OCI-LY1 (cell line): ENCODE results near the gene MAST4.

ENCODE experiments used
- H2AFZ ChIP-seq: fragments of 200-600 bp; sonication (generic), shearing (Covaris generic); 2 replicates; pipeline ENCODE4 v1.6.0; 2014; ENCODE audit warnings: antibody characterized with exemption, mild to moderate bottlenecking, low read length
- H3F3A ChIP-seq: fragments of 200-600 bp; sonication (generic), shearing (Covaris generic); 2 replicates; pipeline ENCODE4 v1.6.0; 2014; ENCODE audit warnings: mild to moderate bottlenecking, antibody characterized with exemption, low read length, moderate library complexity; ENCODE audit not compliant: insufficient read depth
- H3K27ac ChIP-seq: fragments of 200-600 bp; sonication (generic); 2 replicates; pipeline ENCODE4 v1.5.1; 2014; ENCODE audit warnings: low read length, mixed run types, mild to moderate bottlenecking, low read depth; ENCODE audit not compliant: poor library complexity, severe bottlenecking
- H3K27me3 ChIP-seq: fragments of 200-600 bp; sonication (generic); 2 replicates; pipeline ENCODE4 v1.6.0; 2014; ENCODE audit warnings: antibody characterized with exemption, mild to moderate bottlenecking, low read length, moderate library complexity; ENCODE audit not compliant: insufficient read depth
- H3K36me3 ChIP-seq: fragments of 200-600 bp; sonication (generic); 2 replicates; pipeline ENCODE4 v1.6.1; 2014; ENCODE audit warnings: mild to moderate bottlenecking, antibody characterized with exemption, low read length, moderate library complexity, mixed read lengths; ENCODE audit not compliant: insufficient read depth
- H3K4me1 ChIP-seq: fragments of 200-600 bp; sonication (generic); 2 replicates; pipeline ENCODE4 v1.5.1; 2014; ENCODE audit warnings: mild to moderate bottlenecking, low read length, moderate library complexity; ENCODE audit not compliant: insufficient read depth, severe bottlenecking
- H3K4me2 ChIP-seq: fragments of 200-600 bp; sonication (generic), shearing (Covaris generic); 2 replicates; pipeline ENCODE4 v1.6.1; 2014; ENCODE audit warnings: low read length
- H3K4me3 ChIP-seq: fragments of 200-600 bp; sonication (generic); 2 replicates; pipeline ENCODE4 v1.5.1; 2014; ENCODE audit warnings: low read length, low read depth, mild to moderate bottlenecking, mixed read lengths; ENCODE audit not compliant: poor library complexity, severe bottlenecking
- H3K79me2 ChIP-seq: fragments of 200-600 bp; shearing (Covaris generic); 2 replicates; pipeline ENCODE4 v1.6.1; 2016; ENCODE audit warnings: mixed run types, low read length, mixed read lengths; ENCODE audit not compliant: insufficient read depth
- H3K9ac ChIP-seq: fragments of 200-600 bp; sonication (generic), shearing (Covaris generic); 2 replicates; pipeline ENCODE4 v1.6.1; 2014; ENCODE audit warnings: mild to moderate bottlenecking, low read length, mixed read lengths
- H3K9me2 ChIP-seq: fragments of 200-600 bp; sonication (generic), shearing (Covaris generic); 2 replicates; pipeline ENCODE4 v1.6.1; 2014; ENCODE audit warnings: low read depth, mild to moderate bottlenecking, low read length, mixed read lengths
- H3K9me3 ChIP-seq: fragments of 200-600 bp; shearing (Covaris generic); 2 replicates; pipeline ENCODE4 v1.6.1; 2014; ENCODE audit warnings: low read length, mixed read lengths
- H4K20me1 ChIP-seq: fragments of 200-600 bp; sonication (generic), shearing (Covaris generic); 2 replicates; pipeline ENCODE4 v1.6.0; 2016; ENCODE audit warnings: mild to moderate bottlenecking, low read length; ENCODE audit not compliant: insufficient read depth
- EZH2 ChIP-seq: fragments of 200-600 bp; sonication (generic), shearing (Covaris generic); IDR thresholded peaks from 2 replicates; pipeline ENCODE4 v1.8.0; 2017; ENCODE audit warnings: borderline replicate concordance, mixed run types, mild to moderate bottlenecking, antibody characterized with exemption, low read length, moderate library complexity, mixed read lengths
- TF ChIP-seq, protein P1 (sequence below): fragments of 200-600 bp; sonication (generic), shearing (Covaris generic); IDR thresholded peaks from 2 replicates; pipeline ENCODE4 v1.5.1; 2017; ENCODE audit warnings: mild to moderate bottlenecking, antibody characterized with exemption, low read length, moderate library complexity, mixed read lengths

The MAST4 gene

DNA sequence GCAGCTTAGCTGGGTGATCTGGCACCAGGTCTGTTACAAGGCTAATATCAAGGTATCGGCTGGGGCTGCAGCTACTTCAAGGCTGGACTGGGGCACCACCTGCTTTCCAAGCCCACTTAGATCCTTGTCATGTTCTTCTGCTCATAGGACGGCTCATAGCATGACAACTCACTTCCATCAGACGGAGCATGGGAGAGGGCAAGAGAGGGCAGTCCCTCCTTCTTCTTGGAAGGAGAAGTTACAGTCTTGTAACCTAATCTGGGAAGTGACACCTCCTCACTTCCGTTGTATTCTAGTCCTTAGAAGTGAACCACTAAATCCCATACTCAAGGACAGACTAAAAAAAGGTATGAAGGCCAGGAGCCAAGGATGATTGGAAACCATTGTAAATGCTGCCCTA, 258.2 kb downstream of the MAST4 start:
- Histone ChIP-seq H3K9me2 (no peaks in the 10 kb centered on the region), H2AFZ (no peak overlapping the region), H3K4me1 (no peaks in the 10 kb centered on the region), H3F3A (no peaks in the 10 kb centered on the region), H3K9ac (no peak overlapping the region), H3K9me3 (no peaks in the 10 kb centered on the region), H3K36me3 (no peaks in the 10 kb centered on the region), H3K27me3 (no peaks in the 10 kb centered on the region), H3K27ac (no peak overlapping the region), H3K4me3 (no peak overlapping the region), H3K79me2 (no peaks in the 10 kb centered on the region), H4K20me1 (no peaks in the 10 kb centered on the region), H3K4me2 (no peak overlapping the region)
- TF ChIP-seq EZH2: no peak
- TF ChIP-seq, protein P1, sequence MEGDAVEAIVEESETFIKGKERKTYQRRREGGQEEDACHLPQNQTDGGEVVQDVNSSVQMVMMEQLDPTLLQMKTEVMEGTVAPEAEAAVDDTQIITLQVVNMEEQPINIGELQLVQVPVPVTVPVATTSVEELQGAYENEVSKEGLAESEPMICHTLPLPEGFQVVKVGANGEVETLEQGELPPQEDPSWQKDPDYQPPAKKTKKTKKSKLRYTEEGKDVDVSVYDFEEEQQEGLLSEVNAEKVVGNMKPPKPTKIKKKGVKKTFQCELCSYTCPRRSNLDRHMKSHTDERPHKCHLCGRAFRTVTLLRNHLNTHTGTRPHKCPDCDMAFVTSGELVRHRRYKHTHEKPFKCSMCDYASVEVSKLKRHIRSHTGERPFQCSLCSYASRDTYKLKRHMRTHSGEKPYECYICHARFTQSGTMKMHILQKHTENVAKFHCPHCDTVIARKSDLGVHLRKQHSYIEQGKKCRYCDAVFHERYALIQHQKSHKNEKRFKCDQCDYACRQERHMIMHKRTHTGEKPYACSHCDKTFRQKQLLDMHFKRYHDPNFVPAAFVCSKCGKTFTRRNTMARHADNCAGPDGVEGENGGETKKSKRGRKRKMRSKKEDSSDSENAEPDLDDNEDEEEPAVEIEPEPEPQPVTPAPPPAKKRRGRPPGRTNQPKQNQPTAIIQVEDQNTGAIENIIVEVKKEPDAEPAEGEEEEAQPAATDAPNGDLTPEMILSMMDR: no peak

DNA sequence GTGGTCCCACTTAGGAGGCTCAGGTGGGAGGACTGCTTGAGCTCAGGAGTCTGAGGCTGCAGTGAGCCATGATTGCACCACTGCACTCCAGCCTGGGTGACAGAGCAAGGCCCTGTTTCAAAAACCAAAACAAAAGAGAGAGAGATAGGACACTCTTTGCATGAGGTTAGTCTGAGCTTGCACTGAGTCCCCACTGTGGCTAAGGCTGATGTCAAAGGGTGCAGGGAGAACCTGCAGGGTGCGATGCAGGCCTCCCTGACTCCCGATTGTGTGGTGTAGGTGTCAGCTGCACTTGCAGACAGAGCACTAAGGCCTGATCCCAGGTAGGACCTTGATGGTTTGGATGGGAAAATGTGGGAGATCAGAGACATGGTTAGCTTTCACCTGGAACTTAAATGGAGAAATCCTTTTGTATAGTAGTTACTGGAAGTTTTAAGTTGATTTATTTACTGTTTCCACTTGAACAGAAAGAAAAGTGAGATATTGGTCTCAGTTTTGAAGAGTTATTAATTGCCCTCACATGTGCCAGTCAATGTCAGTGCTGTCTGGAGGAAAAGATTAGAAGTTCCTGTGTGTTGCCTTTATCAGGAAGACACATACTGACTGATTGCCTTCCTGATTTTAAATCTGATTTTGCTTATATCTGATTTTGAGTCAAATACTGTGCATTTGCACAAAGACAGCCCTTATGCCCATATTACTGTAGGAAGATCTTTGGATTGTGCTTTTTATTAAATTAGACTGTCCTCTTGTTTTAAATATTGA, 260.0 kb downstream of the MAST4 start:
- TF ChIP-seq, protein P1: no peak
- no peak for TF ChIP-seq EZH2
- Histone ChIP-seq H3K27me3 (no peaks in the 10 kb centered on the region), H3K4me1 (no peaks in the 10 kb centered on the region), H3K4me2 (no peak overlapping the region), H3K9me2 (no peaks in the 10 kb centered on the region), H2AFZ (no peak overlapping the region), H4K20me1 (no peaks in the 10 kb centered on the region), H3K27ac (no peak overlapping the region), H3F3A (no peaks in the 10 kb centered on the region), H3K79me2 (no peaks in the 10 kb centered on the region), H3K4me3 (no peak overlapping the region), H3K9me3 (no peaks in the 10 kb centered on the region), H3K36me3 (no peaks in the 10 kb centered on the region), H3K9ac (no peak overlapping the region)

DNA sequence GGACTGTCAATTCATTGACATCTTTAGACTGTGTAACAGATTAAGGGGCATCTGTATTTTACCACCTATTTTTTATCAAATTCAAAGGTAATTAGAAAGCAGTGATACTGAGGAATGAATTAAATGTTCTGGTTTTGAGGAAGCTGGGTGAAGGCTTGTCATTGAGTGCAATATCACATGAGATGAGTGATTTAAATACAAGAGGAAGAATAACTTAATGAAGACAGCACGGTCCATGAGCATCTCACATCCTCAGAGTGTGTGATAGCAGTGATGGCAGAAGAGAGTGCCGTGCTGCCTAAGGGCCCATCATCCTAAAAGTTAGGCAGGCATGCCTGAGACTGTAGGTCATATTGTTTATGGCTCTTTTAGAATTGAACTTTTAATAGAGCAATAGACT, 263.3 kb downstream of the MAST4 start:
- H2AFZ ChIP-seq: no peak overlapping the region
- H3K4me1 ChIP-seq: no peaks in the 10 kb centered on the region
- no peak overlapping the region for H3K9ac ChIP-seq
- no peaks in the 10 kb centered on the region for H3K36me3 ChIP-seq
- H4K20me1 ChIP-seq: no peaks in the 10 kb centered on the region
- H3K4me2 ChIP-seq: no peak overlapping the region
- no peaks in the 10 kb centered on the region for H3K9me2 ChIP-seq
- no peaks in the 10 kb centered on the region for H3K27me3 ChIP-seq
- H3K4me3 ChIP-seq: no peak overlapping the region
- no peaks in the 10 kb centered on the region for H3K79me2 ChIP-seq
- TF ChIP-seq, protein P1: no peak
- no peak for TF ChIP-seq EZH2
- no peaks in the 10 kb centered on the region for H3K9me3 ChIP-seq
- H3K27ac ChIP-seq: no peak overlapping the region
- no peaks in the 10 kb centered on the region for H3F3A ChIP-seq
